Stimulated activated CD4-positive, alpha-beta T cell treated with anti-CD3 and anti-CD28 coated beads, Interleukin-15, amount 100 ng/mL, for 24 hours (primary cell): Measurements from ENCODE around the gene PPP3R1.
"Not testable (repeated sequence)": the region's sequence is repeated elsewhere in the genome, so short reads cannot be mapped to it uniquely, and the experiment has no call there.

Experiments used
- DNase-seq: peaks from one replicate; pipeline ENCODE4 v3.0.0-alpha.2; 2020

PPP3R1 gene

DNA sequence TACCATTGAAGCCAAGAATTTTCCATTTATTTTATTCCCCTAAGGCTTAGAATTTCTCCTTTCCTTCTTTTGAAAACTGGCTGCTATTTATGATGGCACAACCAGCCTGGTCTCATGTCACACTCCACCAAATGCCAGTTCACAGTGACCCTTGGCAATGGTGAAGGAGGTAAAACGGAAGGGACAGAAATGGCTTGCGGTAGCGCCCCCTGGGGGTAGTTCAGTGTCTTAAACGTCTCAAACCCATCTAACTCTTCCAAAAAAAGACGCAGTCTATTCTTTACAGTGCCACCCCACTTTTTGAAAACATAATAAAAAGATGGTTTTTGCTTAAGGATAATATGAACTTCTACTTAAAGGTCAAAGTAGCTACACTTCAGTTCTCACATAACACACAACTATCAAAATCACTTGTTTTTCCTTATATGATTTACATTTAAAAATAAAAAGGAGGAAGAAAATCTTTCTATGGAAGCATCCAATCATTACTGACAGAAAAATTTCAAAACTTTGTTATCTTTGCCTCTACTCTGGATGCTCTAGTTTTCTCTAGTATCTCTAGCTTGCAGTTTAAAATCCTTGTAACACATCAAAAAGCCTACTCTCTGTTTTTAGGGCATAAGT, 66.7 kb downstream of the PPP3R1 start:
- peak; percentile 72 for DNase-seq

DNA sequence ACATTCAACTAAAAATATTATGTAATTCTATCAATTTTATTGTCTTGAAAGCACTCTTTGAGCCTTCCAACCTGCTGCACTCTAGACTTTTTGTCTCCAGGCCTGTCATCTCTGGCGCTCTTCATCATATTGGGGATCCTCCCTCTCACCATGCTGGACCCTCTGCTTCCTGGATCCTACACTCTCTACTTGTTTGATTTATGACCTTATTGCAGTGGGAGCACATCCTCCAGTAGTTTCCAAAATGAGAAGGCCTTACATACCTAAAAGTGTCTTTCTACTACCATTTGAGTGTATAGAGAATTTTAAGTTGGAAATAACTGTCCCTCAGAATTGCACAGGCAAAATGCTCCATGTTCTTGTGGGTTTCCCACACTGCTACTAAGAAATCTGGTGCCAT, 69.4 kb downstream of the PPP3R1 start:
- DNase-seq: no peak

DNA sequence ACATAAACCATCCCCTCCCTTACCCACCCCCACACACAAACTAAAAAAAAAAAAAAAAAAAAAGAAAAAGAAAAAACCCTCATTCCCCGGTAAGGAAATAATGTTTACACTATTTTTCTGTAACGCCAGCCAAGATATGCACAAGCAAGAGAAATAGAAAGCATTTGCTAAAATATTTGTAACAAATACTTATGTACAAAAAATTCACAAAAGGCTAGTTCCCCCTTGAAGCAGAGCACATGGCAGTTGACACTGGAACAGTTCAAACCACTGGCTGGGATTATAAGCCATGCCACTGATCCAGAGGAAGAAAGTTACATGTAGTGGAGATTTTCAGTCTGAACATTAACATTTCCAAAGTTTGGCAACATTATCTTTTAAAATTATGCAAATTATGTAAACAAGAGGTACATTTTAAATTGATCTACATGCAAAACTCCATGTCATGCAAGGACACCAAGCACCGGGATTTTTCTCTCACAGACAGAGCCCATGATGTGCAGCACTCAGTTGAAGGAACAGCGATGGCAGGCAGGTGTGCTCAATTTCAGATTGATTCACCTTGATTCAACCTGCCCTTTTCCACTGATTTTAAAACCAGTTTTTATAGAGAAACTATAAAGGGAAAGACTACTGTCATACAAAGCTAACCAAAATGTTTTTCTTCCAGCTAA, 73.2 kb downstream of the PPP3R1 start:
- DNase-seq: no peak

DNA sequence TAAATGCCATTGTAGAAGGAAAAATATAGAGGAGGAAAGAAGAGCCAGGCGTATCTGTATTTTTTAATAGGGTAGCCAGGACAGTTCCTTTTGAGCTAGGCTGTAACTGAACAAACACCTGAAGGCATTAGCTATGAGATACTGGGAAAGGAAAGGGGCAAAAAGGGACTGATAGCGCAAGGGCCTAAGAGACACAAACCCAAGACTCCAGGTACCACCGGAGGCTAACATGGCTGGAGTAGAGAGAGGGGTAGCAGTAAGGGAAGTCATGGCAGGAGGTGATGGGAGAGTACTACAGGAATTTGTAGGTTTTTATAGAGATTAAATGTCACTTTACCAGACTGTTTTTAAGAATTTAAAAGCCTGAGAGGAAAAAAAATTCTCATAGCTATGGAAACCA, 73.9 kb downstream of the PPP3R1 start:
- no peak for DNase-seq

DNA sequence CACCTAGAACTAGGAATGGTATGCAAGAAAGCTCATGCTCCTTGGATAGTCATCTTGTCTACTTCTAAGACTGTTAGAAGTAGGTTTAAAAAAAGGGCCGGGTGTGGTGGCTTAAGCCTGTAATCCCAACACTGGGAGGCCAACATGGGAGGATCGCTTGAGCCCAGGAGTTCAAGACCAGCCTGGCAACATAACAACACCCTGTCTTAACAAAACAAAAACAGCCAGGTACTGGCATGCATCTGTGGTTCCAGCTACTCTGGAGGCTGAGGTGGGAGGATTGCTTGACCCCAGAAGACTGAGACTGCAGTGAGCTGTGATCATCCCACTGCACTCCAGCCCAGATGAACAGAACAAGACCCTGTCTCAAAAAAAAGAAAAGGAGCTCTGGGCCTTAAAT, 74.8 kb downstream of the PPP3R1 start:
- DNase-seq: no peak

DNA sequence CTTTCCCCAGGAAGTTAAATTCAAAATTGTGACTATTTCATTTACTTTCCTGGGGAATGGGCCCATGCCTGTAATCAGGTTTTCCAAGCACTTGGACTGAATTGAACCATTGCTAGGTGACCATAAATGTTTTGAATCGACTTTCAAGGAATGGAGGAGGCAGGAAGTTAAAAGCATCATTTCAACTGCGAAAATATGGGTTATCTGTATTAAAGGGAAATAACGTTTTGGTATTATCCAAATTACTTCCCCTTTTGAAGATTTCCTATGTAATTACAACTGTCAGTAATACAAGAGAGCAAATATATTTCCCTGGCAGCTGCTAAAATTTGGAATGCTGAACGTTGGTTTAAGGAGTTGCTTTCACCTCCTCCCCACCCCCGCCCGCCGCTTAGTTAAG, 75.7 kb downstream of the PPP3R1 start:
- no peak for DNase-seq

DNA sequence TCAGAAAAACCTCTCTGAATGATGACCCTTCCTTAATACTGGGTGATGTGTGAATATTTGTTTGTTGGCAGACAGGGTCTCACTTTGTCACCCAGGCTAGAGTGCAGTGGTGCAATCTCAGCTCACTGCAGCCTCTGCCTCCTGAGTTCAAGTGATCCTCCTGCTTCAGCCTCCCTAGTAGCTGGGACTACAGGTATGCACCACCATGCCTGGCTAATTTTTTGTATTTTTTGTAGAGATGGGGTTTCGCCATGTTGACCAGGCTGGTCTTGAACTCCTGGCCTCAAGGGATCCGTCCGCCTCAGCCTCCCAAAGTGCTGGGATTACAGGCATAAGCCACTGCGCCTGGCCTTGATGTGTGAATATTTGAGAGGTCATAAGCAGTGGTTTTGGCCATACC, 77.1 kb downstream of the PPP3R1 start:
- DNase-seq: not testable (repeated sequence)

DNA sequence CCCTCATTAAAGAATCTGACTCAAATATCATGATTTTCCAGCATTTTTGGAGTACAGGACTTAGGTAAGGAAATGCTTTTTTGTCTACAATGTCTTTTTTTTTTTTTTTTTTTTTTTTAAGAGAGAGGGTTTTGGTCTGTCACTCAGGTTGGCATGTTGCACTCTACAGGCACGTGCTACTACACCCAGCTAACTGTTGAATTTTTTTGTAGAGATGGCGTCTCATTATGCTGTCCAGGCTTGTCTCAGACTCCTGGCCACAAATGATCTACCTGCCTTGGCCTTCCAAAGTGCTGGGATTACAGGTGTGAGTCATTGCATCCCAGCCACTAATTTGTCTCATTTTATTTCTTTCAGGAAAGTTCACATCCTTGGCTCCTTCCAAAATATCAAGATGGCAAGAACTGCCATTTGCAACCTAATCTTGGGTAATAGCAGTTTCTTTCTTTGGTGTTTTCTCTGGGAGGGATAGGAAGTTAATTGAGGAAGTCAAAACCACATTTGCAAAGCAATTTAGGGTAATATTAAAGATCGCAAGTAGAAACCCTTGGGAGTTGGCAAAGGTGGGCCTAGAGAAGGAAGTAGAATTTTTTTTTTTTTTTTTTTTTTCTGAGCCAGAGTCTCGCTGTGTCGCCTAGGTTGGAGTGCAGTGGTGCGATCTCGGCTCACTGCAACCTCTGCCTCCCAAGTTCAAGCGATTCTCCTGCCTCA, 79.2 kb downstream of the PPP3R1 start:
- no peak for DNase-seq

DNA sequence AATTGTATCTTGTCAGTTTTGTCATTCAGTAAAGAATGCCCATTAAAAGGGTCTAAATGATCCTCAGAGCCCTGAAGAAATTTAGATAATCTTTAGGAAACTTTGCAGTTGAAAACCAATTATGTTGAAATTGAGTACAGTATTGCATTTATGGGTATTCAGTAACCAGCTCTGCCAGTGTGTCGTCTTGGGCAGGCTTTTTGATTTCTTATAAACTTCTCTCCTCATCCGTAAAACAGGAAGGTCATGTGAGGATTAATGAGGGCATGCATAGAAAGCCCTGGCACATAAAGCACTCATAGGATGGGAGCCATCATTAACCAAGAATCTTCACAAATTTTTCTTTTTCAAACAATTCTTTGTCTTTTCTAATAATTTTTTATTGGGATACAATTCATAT, 79.8 kb downstream of the PPP3R1 start:
- no peak for DNase-seq

DNA sequence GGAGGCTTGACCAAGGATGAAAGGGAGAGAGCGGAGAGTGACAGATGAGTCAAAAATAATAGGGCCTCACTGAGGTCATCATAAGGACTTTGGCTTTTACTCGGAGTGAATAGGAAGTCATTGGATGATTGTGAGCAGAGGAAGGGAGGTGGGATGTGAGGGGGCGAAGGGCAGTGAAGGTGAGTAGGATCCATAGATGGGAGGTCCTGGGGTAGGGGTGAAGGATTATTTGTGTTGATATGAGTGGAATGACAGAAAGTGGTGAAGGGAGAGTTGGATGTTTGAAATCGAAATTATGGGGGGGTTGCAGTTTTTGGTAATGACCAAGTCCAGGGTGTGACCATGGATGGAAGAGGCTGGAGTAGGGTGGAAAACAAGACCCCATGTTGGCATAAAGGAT, 80.6 kb downstream of the PPP3R1 start:
- no peak for DNase-seq

DNA sequence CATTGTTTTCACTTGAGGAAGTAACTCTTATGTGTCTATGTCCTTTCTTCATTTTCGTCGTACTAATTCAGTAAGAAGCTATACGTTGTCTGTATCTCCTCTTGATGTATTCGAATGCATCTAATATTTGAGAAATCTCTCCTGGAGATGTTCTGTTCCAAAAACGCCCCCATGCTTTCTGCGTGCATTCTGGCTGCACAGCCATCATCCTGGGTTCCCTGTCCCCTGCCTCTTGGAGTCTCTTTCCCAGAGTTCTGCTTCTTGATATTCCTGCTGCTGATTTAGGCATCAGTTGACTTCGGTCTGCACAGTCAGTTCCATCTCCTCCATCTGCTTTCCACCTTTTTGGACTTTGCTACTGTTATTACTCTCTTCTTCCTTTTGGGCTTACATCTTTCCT, 81.2 kb downstream of the PPP3R1 start:
- DNase-seq: no peak

DNA sequence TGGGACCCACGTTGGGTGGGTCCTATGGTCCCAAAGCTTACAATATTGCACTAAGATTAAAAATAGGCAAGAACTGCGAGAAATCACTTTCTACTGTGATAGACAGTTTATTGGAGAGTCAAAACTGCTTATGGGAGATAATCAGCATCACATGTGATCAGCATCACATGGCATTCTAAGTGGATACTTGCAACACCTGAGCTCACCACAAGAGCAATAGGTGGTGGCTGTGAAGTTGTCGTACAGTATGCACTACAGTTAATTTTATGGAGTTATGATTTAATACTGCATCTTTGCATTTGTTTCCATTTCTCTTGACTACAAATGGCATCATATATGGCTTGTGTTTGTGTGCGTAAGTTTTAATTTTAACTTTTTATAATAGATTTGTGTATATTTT, 83.0 kb downstream of the PPP3R1 start:
- no peak for DNase-seq

DNA sequence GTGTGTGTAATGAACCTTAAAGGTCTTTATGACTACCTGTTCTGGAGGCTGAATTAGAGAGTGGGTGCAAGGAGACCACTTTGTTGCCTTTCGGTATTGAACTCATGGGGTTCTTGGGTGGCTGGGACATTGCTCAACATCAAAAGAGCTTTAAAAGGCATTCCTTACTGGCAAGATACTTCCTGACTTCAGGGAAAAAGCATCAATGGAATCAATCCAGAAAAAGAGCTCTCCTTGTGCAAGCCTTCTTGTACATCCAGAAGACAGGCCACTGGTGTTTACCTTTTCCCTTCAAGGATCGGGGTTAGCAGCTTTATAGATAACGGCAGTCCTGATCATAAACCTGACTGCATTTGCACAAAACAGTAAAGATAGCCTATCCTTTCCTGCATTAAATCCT, 85.1 kb downstream of the PPP3R1 start:
- no peak for DNase-seq

DNA sequence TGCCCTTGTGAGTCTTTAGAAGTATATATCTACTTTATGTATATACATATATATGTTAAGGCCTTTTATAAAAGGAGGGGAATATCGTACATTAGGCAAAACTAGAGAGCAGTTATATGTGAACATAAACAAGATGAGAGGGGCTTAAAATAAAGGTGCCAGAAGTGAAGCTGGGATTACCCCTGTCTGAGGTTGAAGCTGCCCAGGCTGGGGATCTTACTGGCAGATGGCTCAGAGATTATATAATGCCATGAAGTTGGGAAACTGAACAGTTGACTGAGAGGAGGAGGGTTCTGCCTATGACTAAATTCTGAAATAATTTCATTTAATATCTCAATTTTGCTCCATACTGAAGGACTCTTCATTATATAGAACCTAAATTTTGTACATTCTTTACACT, 88.7 kb downstream of the PPP3R1 start:
- DNase-seq: no peak

DNA sequence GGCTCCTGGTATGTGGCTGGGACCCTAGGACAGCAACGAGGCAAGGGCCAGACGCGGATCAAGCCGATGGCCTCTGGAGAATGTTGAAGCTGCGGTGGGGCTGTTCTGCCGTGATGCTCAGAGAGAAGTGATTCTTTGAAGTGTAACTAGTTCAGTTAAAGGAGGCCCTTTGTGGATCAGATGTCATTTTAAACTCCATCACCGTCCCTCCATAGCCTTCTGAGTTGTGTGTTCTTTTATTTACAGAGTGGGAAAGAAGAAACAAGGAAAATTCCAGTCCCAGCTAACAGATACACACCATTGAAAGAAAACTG, 94.2 kb downstream of the PPP3R1 start:
- no peak for DNase-seq

DNA sequence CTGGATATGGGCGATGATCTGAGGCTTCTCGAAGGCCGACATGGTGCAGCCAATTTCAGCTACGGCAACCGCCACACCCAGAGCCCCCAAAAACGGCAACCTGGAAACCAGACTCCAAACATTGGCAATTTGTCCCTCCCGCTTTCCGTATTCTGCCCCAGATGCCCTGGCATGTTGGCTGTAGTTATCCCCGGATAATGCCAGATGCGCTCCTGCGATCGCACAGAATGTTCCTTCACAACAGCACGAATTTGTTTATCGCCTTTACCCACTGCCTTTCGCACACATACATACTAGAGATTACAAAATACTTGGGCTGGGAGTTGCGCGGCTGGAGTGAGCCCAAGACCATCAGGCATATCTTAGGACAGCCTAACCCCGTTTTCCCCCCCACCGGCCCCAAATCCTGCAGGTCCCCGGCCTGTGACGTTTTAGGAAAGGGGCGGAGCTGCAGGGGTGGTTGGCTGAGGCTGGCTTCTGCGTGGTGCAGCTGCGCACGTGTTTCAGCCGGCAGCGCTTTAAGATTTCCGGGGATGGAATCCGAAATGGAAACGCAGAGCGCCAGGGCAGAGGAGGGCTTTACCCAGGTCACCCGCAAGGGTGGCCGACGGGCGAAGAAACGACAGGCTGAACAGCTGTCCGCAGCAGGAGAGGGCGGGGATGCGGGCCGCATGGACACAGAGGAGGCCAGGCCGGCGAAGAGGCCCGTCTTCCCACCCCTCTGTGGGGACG, 94.8 kb downstream of the PPP3R1 start, which contains the start of gene PNO1:
PNO1 (plus strand) TSS at position 487 of the 732 bp plus-strand sequence; CDS start at position 534, 47 bp downstream.
- DNase-seq: peak; percentile 98

DNA sequence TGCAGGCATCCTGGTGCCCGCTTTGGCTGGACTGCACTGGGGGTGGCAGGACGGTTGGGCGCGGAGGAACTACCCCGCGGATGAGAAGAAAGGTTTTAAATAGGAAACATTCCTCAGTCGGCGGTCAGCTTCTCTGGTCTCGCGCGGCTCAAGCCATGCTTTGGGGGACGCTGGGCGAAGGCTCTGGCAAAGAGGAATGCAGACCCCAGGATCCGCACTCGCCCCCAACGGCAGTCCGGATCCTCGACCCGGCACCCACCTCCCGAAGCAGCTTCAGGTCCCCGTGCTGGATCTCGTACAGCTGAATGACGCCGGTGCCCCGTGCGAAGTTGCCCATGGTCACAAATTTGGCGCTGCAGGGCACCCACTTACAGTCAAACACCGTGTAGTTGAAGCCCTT, 95.3 kb downstream of the PPP3R1 start:
- no peak for DNase-seq

DNA sequence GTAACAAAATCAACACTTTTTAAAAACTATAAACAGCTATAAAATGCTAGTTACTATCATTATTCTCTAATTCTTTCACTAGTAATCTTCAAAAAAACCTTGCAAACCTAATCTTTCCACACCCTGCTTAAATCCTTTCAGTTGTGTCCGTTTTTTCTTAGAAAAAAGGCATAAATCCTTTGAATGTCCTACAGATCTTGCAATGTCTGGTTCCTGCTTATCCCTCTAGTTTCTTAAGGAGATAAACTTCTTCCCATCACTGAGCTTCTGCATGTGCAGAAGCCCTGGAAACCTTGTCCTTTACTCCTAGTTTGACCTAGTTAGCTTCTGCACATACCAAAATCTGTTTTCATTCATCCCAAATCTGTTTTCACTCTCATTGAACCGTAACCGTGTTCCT, 95.9 kb downstream of the PPP3R1 start:
- DNase-seq: no peak

DNA sequence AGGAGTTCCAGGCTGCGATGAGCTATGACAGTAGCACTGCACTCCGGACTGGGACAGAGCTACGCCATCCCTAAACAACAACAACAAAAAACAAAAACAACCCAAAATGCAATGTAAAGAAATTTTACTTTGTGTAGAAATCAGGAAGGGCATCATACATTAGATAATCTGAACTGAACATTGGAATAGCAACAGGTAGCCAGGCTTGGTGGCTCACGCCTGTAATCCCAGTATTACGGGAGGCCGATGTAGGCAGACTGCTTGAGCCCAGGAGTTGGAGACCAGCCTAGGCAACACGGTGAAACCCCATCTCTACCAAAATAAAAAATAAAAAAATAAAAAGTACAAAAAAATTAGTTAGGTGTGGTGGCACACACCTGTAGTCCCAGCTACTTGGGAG, 96.7 kb downstream of the PPP3R1 start:
- no peak for DNase-seq

DNA sequence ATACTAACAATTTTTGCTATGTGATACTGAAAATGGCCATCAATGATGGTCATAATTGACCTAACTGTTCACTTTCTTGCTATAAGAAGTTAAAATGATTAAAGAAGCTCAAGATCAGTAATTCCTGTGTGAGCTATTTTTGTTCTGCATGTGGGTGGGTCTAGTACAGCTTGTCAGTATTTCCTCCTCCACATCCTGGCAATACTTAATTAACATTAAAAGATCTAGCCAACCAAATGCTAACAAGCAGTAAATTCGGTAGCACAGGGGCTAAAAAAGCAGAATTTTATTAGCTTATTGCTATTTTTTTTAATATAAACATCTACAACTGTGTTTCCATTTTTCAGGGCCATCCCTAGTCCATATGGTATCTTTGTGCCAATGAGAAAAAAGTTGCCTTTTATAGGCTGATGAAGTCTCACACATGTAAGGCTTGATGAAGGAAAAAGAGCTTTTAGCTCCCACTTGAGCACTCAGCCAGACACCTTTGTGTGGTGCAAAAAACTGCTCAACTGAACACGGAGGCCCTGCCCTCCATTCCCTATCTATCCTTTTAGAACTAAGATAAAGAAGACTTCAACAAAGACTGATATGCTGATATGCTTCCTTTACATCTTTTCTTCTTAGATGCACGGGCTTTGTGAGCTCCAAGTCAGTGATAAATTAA, 99.5 kb downstream of the PPP3R1 start:
- no peak for DNase-seq

DNA sequence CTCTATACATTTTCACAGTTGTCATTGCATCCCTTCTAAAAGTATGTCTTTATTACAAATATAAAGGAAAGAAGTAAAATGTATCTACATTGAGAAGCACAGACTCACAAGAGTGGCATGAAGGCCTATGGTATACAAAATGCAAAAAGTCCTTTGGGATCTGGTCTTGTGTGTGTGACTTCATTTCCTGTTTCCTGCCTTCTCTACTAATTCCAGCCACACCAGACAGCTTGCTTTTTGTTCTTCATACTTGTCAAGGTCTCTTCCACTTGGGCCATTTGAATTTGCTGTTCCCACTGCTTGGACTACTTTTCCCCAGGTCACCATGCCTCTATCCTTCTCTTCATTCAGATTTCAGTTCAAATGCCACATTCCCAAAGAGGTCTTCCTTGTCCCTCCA, 101.3 kb downstream of the PPP3R1 start:
- DNase-seq: no peak

DNA sequence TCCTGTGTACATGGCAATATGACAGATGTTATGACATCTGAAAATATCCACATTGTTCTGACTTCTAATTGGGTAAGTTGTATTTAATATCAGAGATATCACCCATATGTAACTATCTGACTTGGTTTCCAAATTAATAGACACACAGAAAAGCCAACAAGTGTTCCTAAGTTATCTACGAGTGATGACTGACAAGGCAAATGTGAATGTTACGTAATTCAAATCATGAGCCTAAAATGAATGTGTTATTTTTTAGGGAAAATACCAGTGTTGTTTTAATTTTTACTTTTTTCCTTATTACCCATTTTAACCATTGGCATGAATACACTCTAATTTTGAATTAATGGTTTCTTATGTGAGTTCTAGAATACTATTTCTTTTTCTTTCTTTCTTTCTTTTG, 110.5 kb downstream of the PPP3R1 start:
- DNase-seq: no peak
